GM19351 (cell line): Measurements from ENCODE around the gene CPEB2.

ENCODE experiments used
- ATAC-seq: cut with Tn5 transposase; IDR thresholded peaks from one replicate; pipeline ENCODE4 v1.9.1; 2021; ENCODE audit warnings: mild to moderate bottlenecking, moderate library complexity; ENCODE audit not compliant: unreplicated experiment

Gene CPEB2

GRCh38 chr4:15110120-15110571, 107.9 kb downstream of the CPEB2 start:
- ATAC-seq, result no peak

DNA sequence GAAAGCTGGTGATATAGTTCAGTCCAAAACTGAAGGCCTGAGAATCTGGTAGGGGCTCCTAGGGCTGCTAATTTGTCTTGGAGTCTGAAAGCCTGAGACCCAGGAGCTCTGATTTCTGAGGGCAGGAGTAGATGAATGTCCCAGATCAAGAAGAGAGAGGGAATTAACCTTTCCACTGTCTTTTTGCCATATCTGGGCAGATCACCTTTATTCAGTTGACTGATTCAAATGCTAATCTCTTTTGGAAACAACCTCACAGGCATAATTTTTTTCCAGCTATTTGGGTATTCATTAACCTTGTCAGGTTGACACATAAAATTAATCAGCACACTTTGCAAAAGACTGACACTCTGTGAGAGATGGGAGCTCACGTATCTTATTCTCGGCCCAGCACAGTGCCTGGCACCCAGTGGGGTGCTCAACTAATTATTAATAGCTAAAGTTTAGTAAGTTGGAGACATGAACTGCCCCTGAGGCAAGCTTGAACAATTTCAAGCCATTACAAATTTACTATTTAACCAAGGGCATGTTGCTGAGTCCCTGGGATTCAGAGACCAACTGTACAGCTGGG, 114.3 kb downstream of the CPEB2 start:
- no peak for ATAC-seq

DNA sequence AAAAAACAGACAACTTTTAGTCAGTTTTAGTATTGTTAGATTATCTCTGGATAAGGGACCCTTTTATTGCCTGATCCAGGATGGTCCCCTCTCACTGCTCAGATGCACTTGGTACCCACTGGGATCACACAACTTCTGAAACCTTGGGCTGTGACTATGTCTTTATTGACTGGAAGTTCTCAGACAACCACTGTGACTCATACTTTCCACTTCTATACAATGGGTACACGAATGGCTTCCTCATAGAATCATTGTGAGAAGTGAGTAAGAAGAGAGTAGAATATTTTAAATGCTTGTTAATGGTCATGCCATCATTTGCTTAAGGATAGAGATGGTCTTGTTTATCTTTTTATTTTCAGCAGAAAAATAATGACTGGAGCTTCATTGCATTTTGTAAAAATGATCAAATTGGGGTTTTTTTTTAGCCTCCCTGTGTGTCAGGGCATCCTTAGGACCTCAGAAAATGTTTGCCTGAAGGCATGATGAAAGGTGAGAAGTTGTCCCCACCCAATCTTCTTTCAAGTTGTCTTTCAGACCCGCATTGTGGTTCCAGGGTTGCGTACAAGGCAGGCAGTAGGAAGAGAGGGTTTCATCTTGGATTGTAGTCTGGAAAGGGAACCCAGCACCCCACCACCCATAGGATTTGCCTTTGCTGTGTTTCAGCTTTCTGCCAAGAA, 115.1 kb downstream of the CPEB2 start:
- no peak for ATAC-seq

DNA sequence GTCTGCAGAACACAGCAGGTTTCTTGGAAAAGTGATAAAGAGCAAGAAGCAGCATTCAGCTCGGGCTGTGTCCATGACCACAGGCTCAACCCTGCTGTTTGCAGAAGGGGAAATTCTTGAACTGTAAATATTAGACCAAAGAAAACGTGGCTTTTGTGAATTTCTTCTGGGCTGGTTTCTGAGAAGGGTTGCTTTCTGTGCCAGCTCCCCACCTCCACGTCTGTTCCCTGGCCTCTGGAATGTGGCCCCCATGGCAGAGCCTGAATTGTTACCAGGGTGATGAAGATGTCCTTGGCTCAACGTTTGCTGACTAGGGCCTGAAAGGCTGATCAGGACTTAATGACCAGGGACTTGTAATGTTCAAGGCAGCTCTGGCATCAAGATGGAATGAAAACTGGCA, 116.0 kb downstream of the CPEB2 start:
- no peak for ATAC-seq
